B cell (primary cell): ENCODE data around the gene KIAA1210. TPM values are rescaled to one million over a fixed set of nuclear protein-coding genes. Genes with fewer than 3 reads are reported as not detected.

ENCODE experiments used
- ATAC-seq: fragments of 200-7000 bp; cut with Tn5 transposase; one replicate; pipeline ENCODE4 v1.10.0; 2021; ENCODE audit warnings: low read depth, mild to moderate bottlenecking, moderate number of reproducible peaks, moderate library complexity
- CTCF ChIA-PET: fragments of 350-600 bp; sonication (Branson Sonifier 250); formaldehyde crosslinking; loops from one replicate; lab custom pipeline; 2021; ENCODE audit warnings: antibody characterized with exemption, inconsistent platforms; lab: Charles Lee
- POLR2A ChIA-PET: fragments of 350-600 bp; sonication (Branson Sonifier 250); formaldehyde crosslinking; loops from one replicate; lab custom pipeline; 2021; ENCODE audit warnings: antibody characterized with exemption; lab: Charles Lee
- DNase-seq: peaks from one replicate; pipeline ENCODE4 v3.0.0; 2013
- H2AFZ ChIP-seq: 2 replicates; pipeline ENCODE4 v1.6.1; 2012; ENCODE audit warnings: mild to moderate bottlenecking, low read depth, low read length; ENCODE audit not compliant: insufficient read depth, poor library complexity, severe bottlenecking
- H3K27ac ChIP-seq, 2 donors: 1 replicate in 1 of 2; 2 replicates in 1 of 2; pipeline ENCODE4 v1.5.1; 2012 to 2013; ENCODE audit warnings: low read length in 2 of 2, mild to moderate bottlenecking in 2 of 2, moderate library complexity in 1 of 2
- H3K27me3 ChIP-seq, 4 experiments: fragments of 200-600 bp in 1 of 4; sonication (generic) in 1 of 4; replicated peaks in 1 of 4; 1 replicate in 2 of 4; 2 replicates in 2 of 4; pipeline versions ENCODE4 v1.6.1 to v1.7.0; 2013 to 2016; ENCODE audit warnings: low read length in 3 of 4, mild to moderate bottlenecking in 2 of 4, mixed read lengths in 1 of 4, moderate library complexity in 1 of 4; ENCODE audit not compliant: insufficient read depth in 4 of 4, control insufficient read depth in 3 of 4; ENCODE audit errors: control extremely low read depth in 1 of 4
- H3K36me3 ChIP-seq, 2 experiments: replicated peaks in 1 of 2; 1 replicate in 1 of 2; 2 replicates in 1 of 2; pipeline versions ENCODE4 v1.6.1 to v1.7.1; 2013; ENCODE audit warnings: low read length in 1 of 2; ENCODE audit not compliant: insufficient read depth in 2 of 2, control insufficient read depth in 1 of 2; ENCODE audit errors: control extremely low read depth in 1 of 2, extremely low read depth in 1 of 2
- H3K4me1 ChIP-seq, 2 donors: fragments of 200-600 bp in 1 of 2; sonication (generic) in 1 of 2; 1 replicate in 1 of 2; 2 replicates in 1 of 2; pipeline versions ENCODE4 v1.5.1 to v1.6.1; 2013 to 2017; ENCODE audit warnings: low read length in 2 of 2; ENCODE audit not compliant: control insufficient read depth in 2 of 2, insufficient read depth in 2 of 2
- H3K4me2 ChIP-seq: replicated peaks from 2 replicates; pipeline ENCODE3; 2012; ENCODE audit warnings: mild to moderate bottlenecking, low read depth, low read length; ENCODE audit not compliant: poor library complexity, severe bottlenecking
- H3K4me3 ChIP-seq, 5 experiments: fragments of 200-600 bp in 1 of 5; sonication (generic) in 1 of 5; 1 replicate in 3 of 5; 2 replicates in 2 of 5; pipeline versions ENCODE4 v1.5.1 to v1.7.0; 2011 to 2016; ENCODE audit warnings: low read length in 4 of 5, mild to moderate bottlenecking in 4 of 5, low read depth in 2 of 5, control low read depth in 1 of 5, moderate library complexity in 1 of 5; ENCODE audit not compliant: insufficient read depth in 1 of 5; ENCODE audit errors: control extremely low read depth in 1 of 5, extremely low read depth in 1 of 5
- H3K79me2 ChIP-seq: fragments of 200-600 bp; sonication (generic); one replicate; pipeline ENCODE4 v1.6.0; 2016; ENCODE audit warnings: low read length; ENCODE audit not compliant: control insufficient read depth, insufficient read depth
- H3K9ac ChIP-seq: fragments of 200-600 bp; sonication (generic); 2 replicates; pipeline ENCODE4 v1.6.1; 2017; ENCODE audit warnings: mild to moderate bottlenecking, low read length, moderate library complexity
- H3K9me3 ChIP-seq, 3 donors: one replicate each; pipeline versions ENCODE4 v1.6.1 to v1.7.1; 2013; ENCODE audit warnings: low read length in 2 of 3; ENCODE audit not compliant: control insufficient read depth in 2 of 3, insufficient read depth in 1 of 3; ENCODE audit errors: control extremely low read depth in 1 of 3
- H4K20me1 ChIP-seq: 2 replicates; pipeline ENCODE4 v1.6.0; 2012; ENCODE audit warnings: mild to moderate bottlenecking, low read length; ENCODE audit not compliant: insufficient read depth, control insufficient read depth, poor library complexity, severe bottlenecking
- H3K27ac Mint-ChIP-seq: one replicate; pipeline ENCODE4 v1.8.0; 2021; ENCODE audit warnings: mixed read lengths
- H3K27me3 Mint-ChIP-seq: one replicate; pipeline ENCODE4 v1.8.0; 2021; ENCODE audit warnings: mixed read lengths
- H3K4me1 Mint-ChIP-seq: one replicate; pipeline ENCODE4 v1.8.0; 2021; ENCODE audit warnings: mixed read lengths
- H3K4me3 Mint-ChIP-seq: one replicate; pipeline ENCODE4 v1.8.0; 2021; ENCODE audit warnings: mixed read lengths
- H3K9me3 Mint-ChIP-seq: one replicate; pipeline ENCODE4 v1.8.0; 2022; ENCODE audit warnings: mixed read lengths; ENCODE audit not compliant: insufficient read depth
- EZH2 ChIP-seq: IDR thresholded peaks from 2 replicates; pipeline ENCODE4 v1.6.1; 2012; ENCODE audit warnings: borderline replicate concordance, low read depth, mild to moderate bottlenecking, moderate library complexity, low read length; ENCODE audit not compliant: insufficient read depth, poor library complexity, severe bottlenecking
- WGBS: methylation state at CpG from one replicate; pipeline ENCODE4 v1.1.5; 2013; ENCODE audit warnings: missing lambda C conversion rate; ENCODE audit not compliant: insufficient coverage; 5-methylcytosine and 5-hydroxymethylcytosine counted together
- intact Hi-C: fragments of 100-400 bp; cut with micrococcal nuclease; formaldehyde crosslinking; loops from one replicate; pipeline ENCODE4 v1.10.0; 2022
- polyA plus RNA-seq: library from polyadenylated mRNA; depleted of rRNA; stranded (reverse); fragments of >200 nt; gene quantifications from 2 replicates; pipeline ENCODE4 v1.2.3, GENCODE V29; 2012
- total RNA-seq, 2 donors: library from RNA; stranded (reverse); fragments of 120-200 nt in 1 of 2; gene quantifications; 1 replicate in 1 of 2; 2 replicates in 1 of 2; pipeline versions ENCODE4 v1.2.3 to v1.2.4, GENCODE V29; 2013 to 2022
- TF ChIP-seq, protein P1 (sequence below): fragments of 200-600 bp; IDR thresholded peaks from one replicate; pipeline ENCODE4 v1.8.0; 2022; ENCODE audit warnings: antibody characterized with exemption, mild to moderate bottlenecking

Gene KIAA1210
- total and polyA plus RNA-seq, 2 donors (not counting 1 experiment from before 2014, with no cell fraction given) = not detected

DNA sequence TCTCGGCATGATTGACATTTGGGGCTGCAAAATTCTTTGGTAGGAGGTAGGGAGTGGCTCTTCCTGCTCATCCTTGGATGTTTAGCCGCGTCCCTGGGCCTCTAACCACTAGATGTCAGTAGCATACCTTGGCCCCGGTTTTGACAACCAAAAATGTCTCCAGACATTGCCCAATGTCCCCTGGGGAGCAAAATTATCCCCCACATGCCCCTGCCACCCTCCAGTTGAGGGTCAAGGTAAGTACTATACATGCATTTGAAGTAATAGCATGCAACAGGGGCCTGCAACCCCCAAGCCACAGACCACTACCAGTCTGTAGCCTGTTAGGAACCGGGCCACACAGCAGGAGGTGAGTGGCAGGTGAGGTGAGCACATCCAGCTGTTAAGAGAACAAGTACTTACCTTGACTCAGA lies 17.6 kb upstream of the KIAA1210 start:
- WGBS = 58% methylated on average over 2 of the region's 5 CpGs
- Histone ChIP-seq H3K9me3 (no peaks in the 10 kb centered on the region), H3K4me2 (no peak overlapping the region), H4K20me1 (no peaks in the 10 kb centered on the region), H3K27me3 (no peaks in the 10 kb centered on the region), H3K27ac (no peak overlapping the region), H3K9ac (no peak overlapping the region), H3K79me2 (no peaks in the 10 kb centered on the region), H3K4me1 (no peaks in the 10 kb centered on the region), H3K4me3 (no peak overlapping the region), H3K36me3 (no peaks in the 10 kb centered on the region), H2AFZ (no peak overlapping the region)
- no peak overlapping the region for H3K4me3 Mint-ChIP-seq
- TF ChIP-seq, protein P1, sequence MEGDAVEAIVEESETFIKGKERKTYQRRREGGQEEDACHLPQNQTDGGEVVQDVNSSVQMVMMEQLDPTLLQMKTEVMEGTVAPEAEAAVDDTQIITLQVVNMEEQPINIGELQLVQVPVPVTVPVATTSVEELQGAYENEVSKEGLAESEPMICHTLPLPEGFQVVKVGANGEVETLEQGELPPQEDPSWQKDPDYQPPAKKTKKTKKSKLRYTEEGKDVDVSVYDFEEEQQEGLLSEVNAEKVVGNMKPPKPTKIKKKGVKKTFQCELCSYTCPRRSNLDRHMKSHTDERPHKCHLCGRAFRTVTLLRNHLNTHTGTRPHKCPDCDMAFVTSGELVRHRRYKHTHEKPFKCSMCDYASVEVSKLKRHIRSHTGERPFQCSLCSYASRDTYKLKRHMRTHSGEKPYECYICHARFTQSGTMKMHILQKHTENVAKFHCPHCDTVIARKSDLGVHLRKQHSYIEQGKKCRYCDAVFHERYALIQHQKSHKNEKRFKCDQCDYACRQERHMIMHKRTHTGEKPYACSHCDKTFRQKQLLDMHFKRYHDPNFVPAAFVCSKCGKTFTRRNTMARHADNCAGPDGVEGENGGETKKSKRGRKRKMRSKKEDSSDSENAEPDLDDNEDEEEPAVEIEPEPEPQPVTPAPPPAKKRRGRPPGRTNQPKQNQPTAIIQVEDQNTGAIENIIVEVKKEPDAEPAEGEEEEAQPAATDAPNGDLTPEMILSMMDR = no peak
- TF ChIP-seq EZH2 = no peak
- no peak for DNase-seq
- POLR2A ChIA-PET = no interaction called here
- no peaks in the 10 kb centered on the region for H3K4me1 Mint-ChIP-seq
- H3K27me3 Mint-ChIP-seq = peaks cover 4% of the 10 kb centered on the region
- no peak for ATAC-seq
- no peaks in the 10 kb centered on the region for H3K9me3 Mint-ChIP-seq
- H3K27ac Mint-ChIP-seq = no peak overlapping the region
- intact Hi-C loops = no loop called here
- CTCF ChIA-PET = no interaction called here

DNA sequence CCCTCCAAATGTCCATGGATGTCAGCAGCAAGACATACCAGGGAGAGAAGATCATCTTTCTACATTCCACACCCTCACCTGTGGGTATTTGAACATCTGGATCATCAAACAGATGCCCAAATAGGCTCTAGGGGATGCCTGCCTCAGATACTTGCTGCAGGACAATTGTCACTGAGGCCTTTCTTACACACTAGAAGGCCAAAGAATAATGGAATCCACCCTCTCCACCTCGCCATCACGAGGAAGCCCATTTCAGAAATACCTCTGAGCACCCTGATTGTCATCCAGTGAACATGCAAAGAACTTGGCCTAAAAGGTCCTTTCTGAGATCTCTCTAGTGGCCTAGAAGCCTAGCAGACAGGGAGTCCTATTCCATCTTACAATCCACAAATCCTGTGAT lies 6.9 kb upstream of the KIAA1210 start:
- H3K9me3 ChIP-seq = no peaks in the 10 kb centered on the region
- no peak for TF ChIP-seq EZH2
- TF ChIP-seq, protein P1 = no peak
- H3K4me3 ChIP-seq = no peak overlapping the region
- no peak overlapping the region for H3K27ac ChIP-seq
- Mint-ChIP-seq H3K9me3 (no peaks in the 10 kb centered on the region), H3K4me1 (peaks cover 3% of the 10 kb centered on the region), H3K27ac (no peak overlapping the region), H3K4me3 (no peak overlapping the region), H3K27me3 (peaks cover 23% of the 10 kb centered on the region)
- H3K4me2 ChIP-seq = no peak overlapping the region
- H4K20me1 ChIP-seq = no peaks in the 10 kb centered on the region
- no peaks in the 10 kb centered on the region for H3K4me1 ChIP-seq
- no peak for ATAC-seq
- POLR2A ChIA-PET = no interaction called here
- H2AFZ ChIP-seq = no peak overlapping the region
- no peak for DNase-seq
- no peaks in the 10 kb centered on the region for H3K36me3 ChIP-seq
- no peaks in the 10 kb centered on the region for H3K27me3 ChIP-seq
- no peaks in the 10 kb centered on the region for H3K79me2 ChIP-seq
- no CpG with 5 or more reads among the region's 2 CpGs for WGBS
- intact Hi-C loops = no loop called here
- no peak overlapping the region for H3K9ac ChIP-seq
- CTCF ChIA-PET = no interaction called here
